T-helper 1 cell treated with Interleukin-12 subunit alpha and Interleukin-12 subunit beta and Interleukin-4 antibody, amounts not matched to agents 30 μg/mL and 1 μg/mL, for 36 hours (primary cell): ENCODE data around the gene NRM.
A peak's percentile ranks its signal among the peaks of the same experiment; 100 is the strongest.
"Not testable (repeated sequence)": the region's sequence is repeated elsewhere in the genome, so short reads cannot be mapped to it uniquely, and the experiment has no call there.

ENCODE experiments used
- H3K27ac Mint-ChIP-seq: one replicate; pipeline ENCODE4 v1.8.0; 2021; ENCODE audit warnings: mild to moderate bottlenecking, mixed read lengths
- H3K27me3 Mint-ChIP-seq: one replicate; pipeline ENCODE4 v1.8.0; 2021; ENCODE audit warnings: low read depth, mixed read lengths
- H3K36me3 Mint-ChIP-seq: one replicate; pipeline ENCODE4 v1.8.0; 2021; ENCODE audit warnings: low read depth, mixed read lengths
- H3K4me1 Mint-ChIP-seq: one replicate; pipeline ENCODE4 v1.8.0; 2021; ENCODE audit warnings: low read depth, mixed read lengths
- H3K4me3 Mint-ChIP-seq: one replicate; pipeline ENCODE4 v1.8.0; 2021; ENCODE audit warnings: mild to moderate bottlenecking, moderate library complexity, mixed read lengths
- H3K9me3 Mint-ChIP-seq: one replicate; pipeline ENCODE4 v1.8.0; 2021; ENCODE audit warnings: mixed read lengths

NRM gene, protein sequence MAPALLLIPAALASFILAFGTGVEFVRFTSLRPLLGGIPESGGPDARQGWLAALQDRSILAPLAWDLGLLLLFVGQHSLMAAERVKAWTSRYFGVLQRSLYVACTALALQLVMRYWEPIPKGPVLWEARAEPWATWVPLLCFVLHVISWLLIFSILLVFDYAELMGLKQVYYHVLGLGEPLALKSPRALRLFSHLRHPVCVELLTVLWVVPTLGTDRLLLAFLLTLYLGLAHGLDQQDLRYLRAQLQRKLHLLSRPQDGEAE

DNA sequence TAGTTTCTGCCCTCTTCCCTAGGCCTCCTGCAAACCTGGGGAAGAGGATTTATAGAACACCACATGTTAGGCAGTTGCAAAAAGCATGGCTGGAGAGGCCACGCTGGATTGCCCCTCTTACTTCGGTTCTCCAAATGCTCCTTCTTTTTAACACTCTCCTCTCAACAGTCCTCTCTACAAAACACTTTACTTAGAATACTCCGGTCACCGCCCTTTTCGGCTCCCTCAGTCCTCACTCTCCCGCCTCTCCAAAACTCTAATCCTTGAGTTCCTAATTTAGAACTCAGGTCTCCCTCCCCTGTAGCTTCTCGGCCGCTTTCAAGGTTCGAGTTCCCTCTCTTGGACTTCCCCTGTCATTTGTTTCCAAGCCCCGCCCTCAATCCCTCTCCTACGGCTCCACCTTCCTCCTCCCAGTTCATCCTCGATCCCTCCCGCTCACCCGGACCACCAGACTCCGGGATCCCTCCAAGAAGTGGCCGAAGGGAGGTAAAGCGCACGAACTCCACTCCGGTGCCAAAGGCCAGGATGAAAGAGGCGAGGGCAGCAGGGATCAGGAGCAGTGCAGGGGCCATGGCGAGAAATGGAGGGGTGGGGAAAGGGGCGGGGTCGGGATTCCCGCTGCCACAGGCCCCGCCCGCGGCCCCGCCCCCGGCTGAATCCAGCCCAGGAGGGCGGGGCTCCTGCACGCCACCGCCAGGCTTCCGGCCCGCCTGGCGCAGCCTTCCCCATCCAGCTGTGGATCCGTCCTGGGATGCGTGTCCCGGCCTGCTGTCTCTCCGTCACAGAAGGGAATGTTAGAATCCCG lies at the start of gene NRM:
Gene NRM, minus strand, starts transcription at position 582 of the 805 bp plus-strand sequence. Its CDS starts 10 bp downstream, at position 572.
- Mint-ChIP-seq H3K27me3 (no peaks in the 10 kb centered on the region), H3K4me1 (peaks cover 42% of the 10 kb centered on the region), H3K27ac (peak within 1 kb of the TSS; percentile 90)

DNA sequence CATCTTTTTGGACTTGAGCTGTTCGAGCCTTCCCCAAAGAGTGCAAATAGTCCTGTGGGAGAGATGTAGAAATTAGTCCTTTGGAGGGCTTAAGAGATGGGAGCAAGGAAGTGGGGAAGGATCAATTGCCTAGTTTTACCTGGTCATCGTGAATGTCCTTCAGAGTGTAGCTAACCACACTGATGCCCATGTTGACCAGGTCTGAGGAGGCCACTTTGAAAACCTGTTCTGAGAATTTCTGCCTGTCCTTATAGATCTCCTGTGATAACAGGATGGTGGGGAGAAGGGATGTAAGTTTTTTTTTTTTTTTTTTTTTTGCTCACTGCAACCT lies 49.7 kb upstream of the NRM start:
- Mint-ChIP-seq H3K4me1 (peaks cover 72% of the 10 kb centered on the region), H3K4me3 (peak overlapping the region; percentile 94), H3K36me3 (peaks cover 71% of the 10 kb centered on the region), H3K27ac (peak overlapping the region; percentile 83), H3K27me3 (no peaks in the 10 kb centered on the region), H3K9me3 (no peaks in the 10 kb centered on the region)

More for the DNA sequence above, at the start of gene NRM:
- peak within 1 kb of the TSS; percentile 97 for H3K4me3 Mint-ChIP-seq
- H3K9me3 Mint-ChIP-seq, result no peaks in the 10 kb centered on the region
- peaks cover 14% of the 10 kb centered on the region for H3K36me3 Mint-ChIP-seq

DNA sequence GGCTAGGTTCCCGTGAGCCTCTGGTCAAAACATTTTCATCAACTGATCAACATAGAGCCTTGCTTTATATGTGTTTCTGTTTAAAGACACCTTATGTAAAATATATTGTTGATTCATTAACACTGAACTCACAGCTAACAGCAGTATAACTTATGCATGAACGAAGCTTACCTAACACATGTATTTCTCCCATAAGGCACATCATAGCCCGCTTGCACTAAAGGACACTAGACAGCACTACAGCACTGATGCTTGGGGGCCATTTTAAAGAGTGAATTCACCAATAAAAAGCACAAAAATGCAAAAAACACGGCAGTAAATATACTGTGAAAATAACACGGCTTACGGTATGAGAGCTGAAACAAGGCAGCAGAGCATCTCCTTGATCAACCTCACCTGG lies 47.7 kb upstream of the NRM start:
- H3K4me1 Mint-ChIP-seq, result peaks cover 66% of the 10 kb centered on the region
- no peaks in the 10 kb centered on the region for H3K27me3 Mint-ChIP-seq
- H3K27ac Mint-ChIP-seq, result no peak overlapping the region
- no peaks in the 10 kb centered on the region for H3K9me3 Mint-ChIP-seq
- peak overlapping the region; percentile 33 for H3K4me3 Mint-ChIP-seq
- peaks cover 73% of the 10 kb centered on the region for H3K36me3 Mint-ChIP-seq

DNA sequence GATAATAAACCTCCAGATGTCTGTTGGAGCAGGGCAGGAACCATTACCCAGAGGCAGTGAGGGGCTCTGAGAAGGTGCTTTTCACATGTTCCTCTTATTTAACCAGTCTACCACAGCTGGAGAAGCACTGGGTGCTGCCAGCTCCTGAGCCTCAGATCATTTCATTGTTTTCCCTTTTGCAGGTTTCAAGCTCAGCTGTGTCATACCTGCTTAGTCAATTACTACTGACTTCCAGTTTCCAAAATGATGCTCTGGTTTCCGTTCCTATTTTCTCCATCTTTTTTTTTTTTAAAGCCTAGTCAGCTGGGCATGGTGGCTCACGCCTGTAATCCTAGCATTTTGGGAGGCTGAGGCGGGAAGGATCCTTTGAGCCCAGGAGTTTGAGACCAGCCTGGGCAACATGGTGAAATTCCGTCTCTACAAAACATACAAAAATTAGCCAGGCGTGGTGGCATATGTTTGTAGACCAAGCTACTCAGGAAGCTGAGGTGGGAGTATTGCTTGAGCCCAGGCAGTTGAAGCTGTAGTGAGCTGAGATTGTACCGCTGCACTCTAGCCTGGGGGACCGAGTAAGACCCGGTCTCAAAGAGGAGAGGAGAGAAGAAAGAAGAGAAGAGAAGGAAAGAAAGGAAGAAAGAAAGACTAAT lies 45.0 kb upstream of the NRM start:
- Mint-ChIP-seq H3K4me3 (peak overlapping the region; percentile 74), H3K27ac (peak overlapping the region; percentile 60), H3K27me3 (no peaks in the 10 kb centered on the region), H3K9me3 (no peaks in the 10 kb centered on the region), H3K36me3 (peaks cover 65% of the 10 kb centered on the region), H3K4me1 (peaks cover 61% of the 10 kb centered on the region)

DNA sequence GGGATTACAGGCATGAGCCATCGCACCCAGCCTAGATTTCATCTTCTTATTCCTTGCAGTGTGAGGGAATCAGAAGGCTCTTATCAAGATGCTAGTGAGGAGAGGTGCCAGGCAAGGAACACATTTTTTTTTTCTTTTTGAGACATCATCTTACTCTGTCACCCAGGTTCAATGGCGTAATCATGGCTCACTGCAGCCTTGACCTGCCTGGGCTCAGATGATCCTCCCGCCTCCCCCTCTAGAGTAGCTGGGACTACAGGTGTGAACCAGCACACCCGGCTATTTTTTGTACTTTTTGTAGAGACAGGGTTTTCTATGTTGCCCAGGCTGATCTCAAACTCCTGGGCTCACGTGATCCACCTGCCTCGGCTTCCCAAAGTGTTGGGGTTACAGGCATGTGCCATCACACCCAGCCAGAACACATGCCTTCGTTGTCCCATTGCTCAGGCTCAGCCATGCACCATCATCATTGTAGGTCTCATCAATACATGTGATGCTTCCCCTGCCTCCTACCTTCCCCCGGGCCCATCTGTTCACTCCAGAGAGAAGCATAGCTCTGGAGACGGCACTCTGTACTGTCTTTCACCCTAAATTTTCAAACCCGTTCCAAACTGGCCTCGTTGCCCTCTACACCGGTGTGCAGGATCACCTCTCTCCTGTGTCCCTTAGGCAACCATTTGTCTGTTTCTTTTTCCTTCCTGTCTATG lies 41.6 kb upstream of the NRM start:
- Mint-ChIP-seq H3K4me3 (no peak overlapping the region), H3K27me3 (no peaks in the 10 kb centered on the region), H3K27ac (no peak overlapping the region), H3K4me1 (peaks cover 48% of the 10 kb centered on the region), H3K36me3 (peaks cover 52% of the 10 kb centered on the region), H3K9me3 (no peaks in the 10 kb centered on the region)

DNA sequence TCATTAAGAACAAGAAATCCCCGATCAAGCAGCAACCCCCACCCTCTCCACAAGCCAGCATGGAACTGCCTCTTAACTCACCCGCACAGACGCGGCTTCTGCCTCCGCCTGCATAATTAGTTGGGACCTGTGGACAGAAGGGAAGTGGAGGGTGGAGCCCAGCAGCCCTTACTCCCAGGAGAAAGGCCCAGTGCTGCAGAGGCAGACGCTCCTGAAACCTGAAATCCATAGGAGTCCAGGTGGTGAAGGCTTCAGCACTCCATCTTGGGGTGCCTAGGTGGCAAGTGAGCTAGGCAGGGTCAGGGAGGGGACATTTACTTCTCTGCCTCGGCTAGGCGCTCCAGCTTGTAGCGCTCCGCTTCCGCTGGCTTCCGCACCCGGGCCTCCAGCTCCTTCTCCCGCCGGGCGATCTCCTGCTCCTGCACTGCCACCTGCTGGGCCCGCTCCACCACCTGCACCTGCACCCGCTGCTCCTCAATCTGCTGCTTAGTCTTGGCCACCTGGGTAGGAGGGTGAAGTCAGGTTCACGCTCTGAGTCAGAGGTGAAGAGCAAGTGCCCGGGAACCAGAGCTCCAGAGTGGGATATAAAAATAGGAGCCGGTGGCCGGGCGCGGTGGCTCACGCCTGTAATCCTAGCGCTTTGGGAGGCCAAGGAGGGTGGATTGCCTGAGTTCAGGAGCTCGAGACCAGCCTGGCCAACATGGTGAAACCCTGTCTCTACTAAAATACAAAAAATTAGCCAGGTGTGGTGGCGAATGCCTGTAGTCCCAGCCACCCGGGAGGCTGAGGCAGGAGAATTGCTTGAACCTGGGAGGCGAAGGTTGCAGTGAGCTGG lies 40.0 kb upstream of the NRM start:
- Mint-ChIP-seq H3K4me3 (peak overlapping the region; percentile 42), H3K9me3 (no peaks in the 10 kb centered on the region), H3K4me1 (peaks cover 37% of the 10 kb centered on the region), H3K36me3 (peaks cover 44% of the 10 kb centered on the region), H3K27ac (no peak overlapping the region), H3K27me3 (no peaks in the 10 kb centered on the region)

DNA sequence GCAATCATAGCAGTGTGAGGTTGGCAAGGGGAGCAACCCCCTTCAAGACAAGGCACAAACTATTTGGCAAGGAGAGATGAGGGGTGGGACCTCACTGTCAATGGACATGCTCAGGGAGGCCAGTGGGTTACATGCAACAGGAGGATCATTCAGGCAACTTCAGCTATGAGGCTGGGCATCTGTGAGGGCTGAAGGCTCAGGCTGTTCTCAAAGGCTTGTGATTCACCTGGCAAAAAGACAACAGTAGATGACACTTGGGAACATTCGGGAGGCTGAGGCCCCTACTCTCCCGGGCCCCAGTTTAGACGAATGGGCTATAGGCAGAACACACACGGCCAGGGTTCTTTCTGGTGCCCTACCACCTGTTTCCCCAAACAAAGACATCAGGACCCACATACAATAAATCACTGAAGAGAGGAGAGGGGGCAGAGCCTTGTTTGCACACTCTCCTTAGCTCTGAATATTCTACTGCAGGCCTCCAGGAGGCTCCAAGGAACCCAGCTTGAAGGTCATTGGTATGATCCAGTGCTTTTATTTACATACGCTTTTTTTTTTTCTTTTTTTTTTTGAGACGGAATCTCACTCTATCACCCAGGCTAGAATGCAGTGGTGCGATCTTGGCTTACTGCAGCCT lies 37.3 kb upstream of the NRM start:
- H3K4me1 Mint-ChIP-seq, result peaks cover 48% of the 10 kb centered on the region
- no peak overlapping the region for H3K4me3 Mint-ChIP-seq
- H3K27ac Mint-ChIP-seq, result no peak overlapping the region
- no peaks in the 10 kb centered on the region for H3K27me3 Mint-ChIP-seq
- H3K9me3 Mint-ChIP-seq, result no peaks in the 10 kb centered on the region
- peaks cover 60% of the 10 kb centered on the region for H3K36me3 Mint-ChIP-seq

DNA sequence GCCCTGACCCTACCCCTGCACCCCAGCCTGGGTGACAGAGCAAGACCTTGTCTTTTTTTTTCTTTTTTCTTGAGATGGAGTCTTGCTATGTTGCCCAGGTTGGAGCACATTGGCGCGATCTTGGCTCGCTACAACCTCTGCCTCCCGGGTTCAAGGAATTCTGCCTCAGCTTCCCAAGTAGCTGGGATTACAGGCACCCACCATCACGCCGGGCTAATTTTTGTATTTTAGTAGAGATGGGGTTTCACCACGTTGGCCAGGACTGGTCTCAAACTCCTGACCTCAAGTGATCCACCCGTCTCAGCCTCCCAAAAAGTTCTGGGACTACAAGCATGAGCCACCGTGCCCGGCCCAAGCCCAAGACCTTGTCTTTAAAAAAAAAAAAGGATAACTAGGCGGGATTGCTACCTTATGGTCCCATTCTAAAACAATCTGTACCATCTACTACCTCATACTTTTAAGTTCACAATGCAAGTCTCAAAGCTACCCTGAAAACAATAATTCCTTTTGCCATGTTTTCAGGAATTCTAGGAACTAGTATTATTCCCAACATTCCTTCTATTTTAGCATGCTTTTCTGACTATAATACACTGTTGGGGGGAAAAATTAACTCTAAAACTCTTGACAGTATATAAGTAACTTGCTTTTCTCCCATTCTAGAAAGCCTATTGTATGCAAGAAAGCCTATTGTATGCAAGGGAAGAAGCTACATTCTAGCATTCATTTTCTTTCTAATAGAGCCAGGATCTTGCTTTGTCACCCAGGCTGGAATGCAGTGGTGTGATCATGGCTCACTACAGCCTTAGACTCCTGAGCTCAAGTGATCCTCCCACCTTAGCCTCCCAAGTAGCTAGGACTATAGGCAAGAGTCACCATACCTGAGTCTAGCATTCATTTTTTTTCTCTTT lies 36.0 kb upstream of the NRM start:
- no peak overlapping the region for H3K27ac Mint-ChIP-seq
- no peaks in the 10 kb centered on the region for H3K27me3 Mint-ChIP-seq

DNA sequence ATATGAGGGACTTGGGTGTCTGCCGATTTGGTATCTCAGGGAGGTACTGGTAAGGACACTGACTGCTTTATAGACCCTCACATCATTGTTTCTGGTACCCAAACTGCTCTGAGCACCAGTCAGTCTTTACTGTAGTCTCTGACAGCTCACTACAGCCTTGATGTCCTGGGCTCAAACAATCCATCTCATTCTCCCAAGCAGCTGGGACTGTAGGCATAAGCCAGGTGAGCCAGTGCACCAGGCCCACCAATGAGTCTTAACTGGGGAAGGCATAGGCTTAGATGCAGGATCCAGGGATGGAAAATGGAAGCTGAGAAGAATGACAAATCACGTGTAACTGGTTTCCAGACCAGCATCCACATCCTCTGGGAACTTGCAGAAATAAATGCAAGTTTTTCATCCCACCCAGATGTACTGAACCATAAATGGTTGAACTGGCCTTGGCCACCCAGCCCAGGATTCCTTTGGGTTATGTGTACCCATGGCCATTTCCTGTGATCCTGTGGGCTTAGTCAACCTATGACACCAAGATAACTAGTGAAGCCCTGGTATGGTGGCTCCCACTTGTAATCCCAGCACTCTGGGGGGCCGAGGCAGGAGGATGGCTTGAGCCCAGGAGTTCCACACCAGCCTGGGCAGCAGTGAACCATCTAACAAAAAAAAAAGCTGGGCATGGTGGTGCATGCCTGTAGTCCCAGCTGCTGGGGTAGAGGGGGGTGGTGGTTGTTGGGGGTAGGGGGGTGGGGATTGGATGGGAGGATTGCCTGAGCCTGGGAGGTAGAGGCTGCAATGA lies 35.1 kb upstream of the NRM start:
- Mint-ChIP-seq H3K4me1 (peaks cover 43% of the 10 kb centered on the region), H3K4me3 (no peak overlapping the region), H3K9me3 (no peaks in the 10 kb centered on the region), H3K27ac (no peak overlapping the region), H3K36me3 (peaks cover 68% of the 10 kb centered on the region), H3K27me3 (no peaks in the 10 kb centered on the region)

More for the DNA sequence above, 36.0 kb upstream of the NRM start:
- Mint-ChIP-seq H3K4me3 (no peak overlapping the region), H3K4me1 (peaks cover 48% of the 10 kb centered on the region), H3K9me3 (no peaks in the 10 kb centered on the region), H3K36me3 (peaks cover 66% of the 10 kb centered on the region)

DNA sequence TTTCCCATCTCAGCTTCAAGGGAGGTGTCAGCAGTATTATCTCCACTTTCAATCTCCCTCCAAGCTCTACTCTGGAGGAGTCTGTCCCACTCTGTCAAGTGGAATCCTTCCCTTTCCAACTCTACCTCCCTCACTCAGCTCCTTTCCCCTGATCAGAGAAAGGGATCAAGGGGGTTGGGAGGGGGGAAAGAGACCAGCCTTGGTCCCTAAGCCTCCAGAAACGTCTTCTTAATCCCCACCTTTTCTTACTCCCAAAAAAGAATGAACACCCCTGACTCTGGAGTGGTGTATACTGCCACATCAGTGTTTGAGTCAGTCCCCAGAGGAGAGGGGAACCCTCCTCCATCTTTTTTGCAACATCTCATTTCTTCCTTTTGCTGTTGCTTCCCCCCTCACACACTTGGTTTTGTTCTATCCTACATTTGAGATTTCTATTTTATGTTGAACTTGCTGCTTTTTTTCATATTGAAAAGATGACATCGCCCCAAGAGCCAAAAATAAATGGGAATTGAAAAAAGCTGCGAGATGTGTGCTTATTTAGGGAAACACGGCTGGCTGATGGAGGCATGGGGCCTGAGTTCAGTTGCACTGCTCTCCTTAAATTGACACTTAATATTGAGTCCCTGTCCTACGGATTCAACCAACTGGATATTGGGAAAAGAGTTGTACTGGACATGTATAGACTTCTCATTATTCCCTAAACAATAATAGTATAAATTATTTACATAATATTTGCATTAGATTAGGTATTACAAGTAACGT lies 34.3 kb upstream of the NRM start:
- H3K36me3 Mint-ChIP-seq, result peaks cover 65% of the 10 kb centered on the region
- peak overlapping the region; percentile 27 for H3K4me3 Mint-ChIP-seq
- no peaks in the 10 kb centered on the region for H3K9me3 Mint-ChIP-seq
- peak overlapping the region; percentile 31 for H3K27ac Mint-ChIP-seq
- H3K27me3 Mint-ChIP-seq, result no peaks in the 10 kb centered on the region
- H3K4me1 Mint-ChIP-seq, result peaks cover 35% of the 10 kb centered on the region

DNA sequence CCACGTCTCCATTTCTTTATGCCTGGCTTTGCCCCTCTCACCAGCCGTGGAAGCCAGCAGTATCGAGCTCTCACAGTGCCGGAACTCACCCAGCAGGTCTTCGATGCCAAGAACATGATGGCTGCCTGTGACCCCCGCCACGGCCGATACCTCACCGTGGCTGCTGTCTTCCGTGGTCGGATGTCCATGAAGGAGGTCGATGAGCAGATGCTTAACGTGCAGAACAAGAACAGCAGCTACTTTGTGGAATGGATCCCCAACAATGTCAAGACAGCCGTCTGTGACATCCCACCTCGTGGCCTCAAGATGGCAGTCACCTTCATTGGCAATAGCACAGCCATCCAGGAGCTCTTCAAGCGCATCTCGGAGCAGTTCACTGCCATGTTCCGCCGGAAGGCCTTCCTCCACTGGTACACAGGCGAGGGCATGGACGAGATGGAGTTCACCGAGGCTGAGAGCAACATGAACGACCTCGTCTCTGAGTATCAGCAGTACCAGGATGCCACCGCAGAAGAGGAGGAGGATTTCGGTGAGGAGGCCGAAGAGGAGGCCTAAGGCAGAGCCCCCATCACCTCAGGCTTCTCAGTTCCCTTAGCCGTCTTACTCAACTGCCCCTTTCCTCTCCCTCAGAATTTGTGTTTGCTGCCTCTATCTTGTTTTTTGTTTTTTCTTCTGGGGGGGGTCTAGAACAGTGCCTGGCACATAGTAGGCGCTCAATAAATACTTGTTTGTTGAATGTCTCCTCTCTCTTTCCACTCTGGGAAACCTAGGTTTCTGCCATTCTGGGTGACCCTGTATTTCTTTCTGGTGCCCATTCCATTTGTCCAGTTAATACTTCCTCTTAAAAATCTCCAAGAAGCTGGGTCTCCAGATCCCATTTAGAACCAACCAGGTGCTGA lies 33.3 kb upstream of the NRM start:
- H3K27me3 Mint-ChIP-seq, H3K9me3 Mint-ChIP-seq: not testable (repeated sequence)
- H3K27ac Mint-ChIP-seq, result peak overlapping the region; percentile 65
- H3K36me3 Mint-ChIP-seq, result peaks cover 60% of the 10 kb centered on the region
- H3K4me1 Mint-ChIP-seq, result peaks cover 37% of the 10 kb centered on the region
- H3K4me3 Mint-ChIP-seq, result peak overlapping the region; percentile 99
